Measurements from ENCODE around the gene RNF115. TPM values are rescaled to one million over a fixed set of nuclear protein-coding genes. Genes with fewer than 3 reads are reported as not detected.
A peak's percentile ranks its signal among the peaks of the same experiment; 100 is the strongest.

Gene RNF115
- total RNA-seq, 2 donors from 2014 or later, result 42.8 to 44.6 TPM

GRCh38 chr1:145858901-145859490 is 35.1 kb upstream of the RNF115 start, which contains the start of gene PIAS3:
Gene PIAS3, minus strand, starts transcription at chr1:145859081. Its CDS starts 91 bp downstream, at chr1:145858990.
- DNase-seq (ENCODE audit: low spot score), result peak; percentile 93
- H3K4me1 ChIP-seq, result peaks cover 0 to 19% of the 10 kb centered on the region in 2 donors
- peaks cover 27% of the 10 kb centered on the region for H3K36me3 ChIP-seq
- peak within 1 kb of the TSS; percentile 81 to 94 for H3K4me3 ChIP-seq
- no peak for TF ChIP-seq CTCF (IDR thresholded peaks at IDR 0.05)
- H3K27me3 ChIP-seq, result no peaks in the 10 kb centered on the region
- no peaks in the 10 kb centered on the region for H3K9me3 ChIP-seq
- peak within 1 kb of the TSS; percentile 91 to 95 for H3K27ac ChIP-seq

- Histone ChIP-seq H3K4me1 (peaks cover 0 to 19% of the 10 kb centered on the region in 2 donors), H3K27me3 (no peaks in the 10 kb centered on the region), H3K27ac (peak overlapping the region; percentile 91 to 95), H3K9me3 (no peaks in the 10 kb centered on the region), H3K36me3 (peaks cover 33% of the 10 kb centered on the region), H3K4me3 (peak overlapping the region; percentile 81 to 94)
- peak; percentile 62 for DNase-seq (ENCODE audit: low spot score)
- TF ChIP-seq CTCF (IDR thresholded peaks at IDR 0.05), result no peak
Measured at GRCh38 chr1:145858238-145858900, 34.5 kb upstream of the RNF115 start.

GRCh38 chr1:145857170-145857569 is 33.3 kb upstream of the RNF115 start:
- no peak overlapping the region for H3K4me3 ChIP-seq
- no peaks in the 10 kb centered on the region for H3K9me3 ChIP-seq
- peaks cover 45% of the 10 kb centered on the region for H3K36me3 ChIP-seq
- H3K27me3 ChIP-seq, result no peaks in the 10 kb centered on the region
- TF ChIP-seq CTCF (IDR thresholded peaks at IDR 0.05), result no peak
- H3K4me1 ChIP-seq, result peaks cover 0 to 19% of the 10 kb centered on the region in 2 donors
- H3K27ac ChIP-seq, result no peak overlapping the region
- no peak for DNase-seq (ENCODE audit: low spot score)

GRCh38 chr1:145855426-145855948 is 31.6 kb upstream of the RNF115 start:
- Histone ChIP-seq H3K27me3 (no peaks in the 10 kb centered on the region), H3K27ac (no peak overlapping the region), H3K4me1 (peaks cover 0 to 19% of the 10 kb centered on the region in 2 donors), H3K36me3 (peaks cover 59% of the 10 kb centered on the region), H3K4me3 (no peak overlapping the region), H3K9me3 (no peaks in the 10 kb centered on the region)
- DNase-seq (ENCODE audit: low spot score), result no peak
- no peak for TF ChIP-seq CTCF (IDR thresholded peaks at IDR 0.05)

- Histone ChIP-seq H3K27me3 (no peaks in the 10 kb centered on the region), H3K27ac (no peak overlapping the region), H3K4me3 (no peak overlapping the region), H3K4me1 (peaks cover 0 to 13% of the 10 kb centered on the region in 2 donors), H3K36me3 (peaks cover 61% of the 10 kb centered on the region), H3K9me3 (no peaks in the 10 kb centered on the region)
- no peak for DNase-seq (ENCODE audit: low spot score)
- TF ChIP-seq CTCF (IDR thresholded peaks at IDR 0.05), result peak in 1 of 2 donors; percentile 18
Measured at GRCh38 chr1:145849356-145850160, 25.7 kb upstream of the RNF115 start.

All from right atrium auricular region (tissue), 2 donors.